Skin epidermis (tissue), 12 donors: ENCODE results near the gene TEP1.

ENCODE experiments used
- H3K27ac ChIP-seq, 21 experiments: fragments of 200-600 bp; sonication (generic) in 11 of 21; one replicate each; pipeline ENCODE4 v1.5.0; 2020; ENCODE audit warnings: mild to moderate bottlenecking in 3 of 21, inconsistent platforms in 2 of 21, moderate library complexity in 2 of 21
- H3K4me3 ChIP-seq, 7 experiments: fragments of 200-600 bp; sonication (generic) in 2 of 7; one replicate each; pipeline ENCODE4 v1.5.0; 2020; ENCODE audit warnings: inconsistent platforms in 2 of 7, mild to moderate bottlenecking in 2 of 7, moderate library complexity in 1 of 7

The TEP1 gene

DNA sequence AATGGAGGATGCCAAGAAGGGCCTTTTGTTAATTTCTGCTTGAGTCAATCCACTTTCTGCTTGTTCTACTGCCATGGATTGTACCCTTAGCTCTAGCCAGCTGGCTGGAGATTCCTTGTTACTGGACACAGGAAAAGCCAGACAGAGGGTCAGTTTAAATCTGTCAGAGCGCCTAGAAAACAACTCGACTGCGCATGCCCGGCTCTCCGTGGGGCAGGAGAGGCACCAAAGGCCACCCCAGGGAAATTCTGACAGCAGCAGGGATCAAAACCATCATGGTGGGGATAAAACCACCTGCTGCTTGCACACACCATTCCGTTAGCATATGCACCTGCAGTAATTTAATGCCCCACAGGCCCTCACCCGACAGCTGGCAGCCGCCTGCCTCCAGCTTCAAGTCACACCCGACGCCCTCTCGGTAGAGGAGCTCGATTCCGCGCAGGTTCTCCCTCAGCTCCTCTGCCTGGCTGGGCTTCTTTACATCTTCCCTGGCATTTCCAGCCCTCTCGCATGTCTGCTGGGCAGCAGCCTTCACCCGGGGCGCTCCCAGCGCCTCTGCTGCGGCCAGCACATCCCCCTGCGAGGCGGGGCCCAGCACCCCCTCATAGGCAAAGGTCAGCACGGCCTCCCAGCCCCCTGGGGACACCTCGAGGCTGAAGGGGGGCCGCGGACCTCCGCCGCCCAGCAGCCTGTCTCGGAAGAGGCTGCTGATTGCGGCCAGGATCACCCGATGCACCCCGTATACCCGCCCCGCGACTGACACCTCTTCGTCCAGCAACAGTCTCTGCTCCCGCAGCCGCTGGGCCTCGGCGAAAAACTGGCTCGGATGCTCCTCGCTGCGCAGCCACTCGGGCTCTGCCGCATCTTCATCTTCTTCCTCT, 21.6 kb upstream of the TEP1 start:
- no peak overlapping the region for H3K27ac ChIP-seq
- H3K4me3 ChIP-seq = no peak overlapping the region

DNA sequence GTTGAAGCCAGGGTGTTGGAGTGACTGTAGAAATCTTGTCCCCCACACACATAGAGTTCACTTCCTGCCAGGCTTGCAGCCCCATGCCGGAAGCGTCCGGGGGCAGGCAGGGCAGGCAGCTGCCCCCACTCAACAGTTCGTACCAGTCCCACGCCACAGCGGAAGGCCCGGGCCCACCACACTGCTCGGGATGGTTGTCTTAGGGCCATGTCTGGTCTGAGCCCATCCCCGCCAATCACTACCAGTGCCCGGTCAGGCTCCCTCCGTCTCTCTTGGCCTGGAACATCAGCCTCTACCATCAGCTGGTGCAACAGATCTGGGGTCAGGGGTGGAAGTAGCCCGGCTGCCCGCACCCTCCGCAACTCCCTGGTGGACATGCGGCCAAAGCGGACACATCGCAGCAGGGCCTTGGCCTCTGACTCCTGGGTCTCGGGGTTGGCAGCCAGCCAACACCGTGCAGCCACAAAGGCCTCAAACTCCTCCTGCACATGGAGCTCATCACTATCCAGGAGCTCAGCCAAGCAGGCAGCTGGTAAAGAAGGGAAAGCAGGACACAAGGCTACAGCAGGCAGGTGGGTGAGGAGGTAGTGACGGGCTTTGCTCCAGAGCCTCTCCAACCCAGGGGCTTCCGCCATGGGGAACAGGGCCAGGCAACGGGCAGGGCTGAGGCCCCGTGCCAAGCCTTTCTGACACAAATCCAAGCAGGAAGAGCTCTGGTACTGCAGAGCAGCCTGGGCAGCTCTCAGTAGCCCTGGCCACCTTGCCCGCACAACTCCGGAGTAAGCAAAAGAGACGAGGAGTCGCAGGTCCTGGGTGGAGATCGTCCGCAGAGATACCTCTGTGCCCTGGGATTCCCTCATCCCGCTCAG, 16.7 kb upstream of the TEP1 start:
- Histone ChIP-seq H3K27ac (no peak overlapping the region), H3K4me3 (no peak overlapping the region)

DNA sequence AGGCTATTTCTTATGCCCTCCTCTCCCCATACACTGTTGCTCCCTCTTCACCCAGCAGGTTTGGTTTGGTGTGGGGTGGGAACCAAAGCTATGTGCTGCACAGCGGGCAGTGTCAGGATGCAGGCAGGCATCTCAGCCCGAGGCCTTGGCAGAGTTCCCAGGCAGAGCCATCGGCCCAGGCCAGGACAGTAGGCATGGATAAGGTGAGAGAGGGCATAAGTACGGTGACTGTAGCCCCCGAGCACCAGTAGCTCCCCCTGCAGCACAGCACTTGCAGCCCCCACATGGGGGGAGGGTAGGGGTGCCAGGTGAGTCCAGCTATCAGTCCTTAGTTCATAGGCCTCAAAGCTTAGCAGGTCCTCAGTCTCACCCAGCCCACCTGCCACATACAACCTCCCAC, 15.5 kb upstream of the TEP1 start:
- peak overlapping the region in 6 of 21 experiments; percentile 53 to 74 (median 66) for H3K27ac ChIP-seq
- H3K4me3 ChIP-seq = no peak overlapping the region

DNA sequence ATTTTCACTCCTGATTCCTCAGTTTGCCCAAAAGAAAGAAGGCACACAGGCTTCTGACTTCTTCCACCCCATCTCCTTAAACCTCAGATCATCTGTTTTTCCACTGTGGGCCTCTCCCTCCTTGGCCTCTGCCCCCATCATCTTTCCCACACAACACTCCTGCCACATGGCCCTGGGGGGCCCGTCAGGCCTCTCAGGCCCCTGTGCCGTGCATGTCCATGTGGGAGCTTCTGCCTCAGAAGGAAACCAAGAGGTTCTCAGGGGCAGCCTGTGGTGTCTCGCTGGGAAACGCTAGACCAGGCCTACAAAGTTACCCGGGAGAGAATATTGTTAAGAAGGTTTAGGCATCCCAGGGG, 14.7 kb upstream of the TEP1 start:
- Histone ChIP-seq H3K4me3 (no peak overlapping the region), H3K27ac (peak overlapping the region in 13 of 21 experiments; percentile 30 to 74 (median 61))

DNA sequence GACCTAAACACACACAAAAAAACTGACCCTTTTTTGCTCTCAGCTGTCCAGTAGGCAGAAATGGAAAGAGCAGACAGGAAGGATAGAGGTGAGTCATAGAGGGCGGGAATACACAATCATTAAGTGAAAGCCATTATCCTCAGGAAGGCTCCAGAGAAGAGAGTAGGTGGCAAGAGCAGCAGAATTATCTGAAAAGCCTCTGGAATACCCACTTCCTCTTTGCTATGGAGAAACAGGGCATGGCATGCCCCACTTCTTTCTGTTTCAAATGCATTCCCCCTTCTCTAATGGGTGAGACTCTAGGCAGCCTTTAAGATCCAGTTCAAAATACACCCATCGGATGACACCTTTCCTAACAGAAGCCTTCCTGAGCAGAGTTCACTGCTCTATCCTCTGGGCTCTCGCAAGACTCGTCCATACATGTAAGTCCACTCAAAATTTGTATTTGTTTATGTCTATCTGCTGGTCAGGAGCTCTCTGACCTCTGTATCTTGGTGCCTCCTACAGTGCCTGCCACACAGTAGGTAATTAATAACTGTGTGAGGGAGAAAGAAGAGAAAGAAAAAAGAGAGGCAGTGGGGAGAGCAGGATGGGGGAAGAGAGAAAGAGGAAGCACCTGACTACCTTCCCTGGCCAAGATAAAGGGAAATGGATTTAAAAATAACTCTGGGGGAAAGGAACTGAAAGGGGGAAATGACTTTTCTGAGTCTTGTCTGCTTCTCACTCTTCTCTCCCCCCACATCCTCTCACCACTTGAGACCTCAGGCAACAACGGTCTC, 14.1 kb upstream of the TEP1 start:
- peak overlapping the region in 13 of 21 experiments; percentile 30 to 74 (median 61) for H3K27ac ChIP-seq
- H3K4me3 ChIP-seq = no peak overlapping the region

DNA sequence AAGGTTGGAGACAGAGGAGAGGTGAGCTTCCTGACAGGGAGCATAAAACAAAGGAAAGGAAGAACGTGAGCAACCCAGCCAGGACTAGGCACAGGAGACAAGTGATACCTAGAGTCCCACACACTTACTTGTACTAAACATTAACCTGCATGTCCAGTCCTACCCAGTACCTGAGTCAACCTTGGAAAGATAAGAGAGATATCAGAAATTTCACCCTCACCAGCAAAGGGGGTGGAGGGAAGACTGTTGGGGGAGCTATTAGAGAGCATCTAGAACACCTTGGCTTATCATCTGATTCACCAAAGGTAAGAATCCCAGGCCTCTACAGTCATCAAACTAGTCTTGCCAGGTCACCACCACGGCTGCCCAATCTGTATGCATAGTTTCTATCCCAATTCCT, 11.6 kb upstream of the TEP1 start:
- H3K4me3 ChIP-seq = no peak overlapping the region
- no peak overlapping the region for H3K27ac ChIP-seq

DNA sequence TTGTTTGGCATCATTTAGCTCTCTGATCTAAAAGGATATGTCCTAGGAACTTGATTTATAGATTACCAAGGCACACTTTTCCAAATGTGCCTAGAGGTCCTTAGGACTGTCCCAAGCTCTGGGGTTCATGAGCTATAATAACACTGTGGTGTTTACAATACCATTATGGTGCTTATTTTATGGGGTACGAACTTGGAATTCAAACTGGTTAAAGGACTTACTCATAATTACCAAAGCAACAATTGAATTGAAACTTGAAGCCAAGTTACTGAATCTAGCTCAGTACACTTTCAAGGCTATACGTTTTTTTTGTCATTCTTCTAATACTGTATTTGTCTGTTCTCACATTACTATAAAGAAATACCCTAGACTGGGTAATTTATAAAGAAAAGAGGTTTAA, 9.6 kb upstream of the TEP1 start:
- no peak overlapping the region for H3K4me3 ChIP-seq
- no peak overlapping the region for H3K27ac ChIP-seq

DNA sequence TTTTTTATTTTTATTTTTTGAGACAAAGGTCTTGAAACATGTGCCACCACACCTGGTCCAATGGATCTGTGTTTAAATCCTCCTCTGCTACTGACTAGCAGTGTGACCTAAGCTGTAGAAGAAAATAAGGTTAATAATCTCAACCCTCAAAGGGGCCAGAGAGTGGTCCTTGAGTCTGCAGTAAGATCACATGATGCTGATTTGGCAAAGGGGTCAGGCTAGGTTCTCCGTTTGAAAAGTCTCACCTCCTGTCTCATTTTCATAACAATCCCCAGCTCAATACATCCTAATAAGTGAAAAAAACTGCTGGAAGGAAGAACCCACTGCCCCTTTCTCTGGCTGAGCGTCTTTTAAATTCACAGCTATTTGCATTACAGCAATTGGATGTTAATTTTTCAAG, 8.0 kb upstream of the TEP1 start:
- no peak overlapping the region for H3K27ac ChIP-seq
- H3K4me3 ChIP-seq = no peak overlapping the region

DNA sequence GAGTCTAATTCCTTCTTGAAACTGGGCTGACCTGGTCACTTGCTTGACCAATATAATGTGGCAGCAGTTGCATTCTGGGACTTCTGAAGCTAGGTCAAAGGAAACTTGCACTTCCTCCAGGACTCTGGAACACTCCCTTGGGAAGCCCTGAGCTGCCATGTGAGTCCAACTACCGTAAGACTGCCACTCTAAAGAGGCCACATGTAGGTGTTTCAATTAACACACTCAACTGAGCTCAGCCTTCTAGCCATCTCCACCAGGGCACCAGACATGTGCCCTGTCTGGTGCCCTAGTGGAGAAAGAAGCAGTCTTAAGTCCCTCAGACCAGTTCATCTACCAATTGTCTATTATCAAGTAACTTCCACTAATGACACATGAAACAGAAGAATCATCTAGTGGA, 6.1 kb upstream of the TEP1 start:
- Histone ChIP-seq H3K4me3 (no peak overlapping the region), H3K27ac (no peak overlapping the region)

DNA sequence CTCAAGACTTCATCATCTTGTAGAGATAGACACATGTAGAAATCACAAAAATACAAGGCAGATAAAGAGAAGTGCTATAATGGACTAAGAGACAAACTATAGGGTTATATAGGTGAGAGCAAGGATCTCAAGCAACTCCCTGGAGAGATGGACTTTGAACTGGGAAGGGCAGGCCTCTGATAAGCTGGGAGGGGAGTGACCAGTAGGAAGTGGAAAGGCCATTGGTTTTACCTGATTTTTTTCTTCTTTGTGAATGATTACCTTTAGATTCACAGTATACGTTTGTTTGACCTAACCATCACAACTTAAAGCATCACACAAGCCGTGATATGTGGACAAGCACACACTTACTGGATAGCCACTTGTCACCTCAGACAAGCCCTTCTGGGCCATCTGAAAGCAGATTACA, 5.2 kb upstream of the TEP1 start:
- H3K4me3 ChIP-seq = no peak overlapping the region
- H3K27ac ChIP-seq = no peak overlapping the region

DNA sequence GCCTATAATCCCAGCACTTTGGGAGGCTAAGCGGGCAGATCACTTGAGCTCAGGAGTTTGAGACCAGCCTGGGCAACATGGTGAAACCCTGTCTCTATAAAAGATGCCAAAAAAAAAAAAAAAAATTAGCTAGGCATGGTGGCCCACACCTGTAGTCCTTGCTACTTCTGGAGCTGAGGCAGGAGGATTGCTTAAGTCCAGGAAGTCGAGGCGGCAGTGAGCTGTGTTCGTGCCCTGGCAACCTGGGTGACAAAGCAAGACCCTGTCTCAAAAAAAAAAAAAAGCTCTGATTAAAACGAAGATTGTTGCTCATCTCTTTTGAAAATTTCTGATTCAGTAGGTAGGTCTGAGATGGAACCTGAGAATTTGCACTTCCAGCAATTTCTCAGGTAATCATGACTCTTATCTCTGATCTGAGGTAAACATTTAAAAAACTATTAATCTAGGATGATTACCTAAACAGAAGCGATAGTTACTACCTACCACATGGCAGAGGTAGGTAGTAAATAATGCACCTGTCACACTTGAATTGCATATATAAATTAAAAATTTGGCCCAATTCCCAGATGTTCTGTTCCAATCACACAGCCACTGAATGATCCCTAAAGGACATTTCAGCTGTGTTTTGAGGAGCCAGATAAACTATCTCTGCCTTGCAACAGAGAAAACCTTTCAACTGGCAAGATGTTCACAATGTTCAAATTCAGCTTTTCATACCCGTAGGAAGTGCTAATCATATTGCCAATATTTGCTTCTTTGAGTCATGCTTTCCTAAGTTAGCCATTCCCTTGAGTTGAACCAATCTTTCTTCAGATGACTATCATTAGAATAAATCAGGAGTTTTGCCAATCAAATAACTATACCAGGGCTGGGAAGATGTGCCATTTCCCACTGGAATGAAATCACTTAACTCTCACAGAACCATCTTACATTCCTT, 4.2 kb upstream of the TEP1 start:
- Histone ChIP-seq H3K4me3 (no peak overlapping the region), H3K27ac (no peak overlapping the region)

DNA sequence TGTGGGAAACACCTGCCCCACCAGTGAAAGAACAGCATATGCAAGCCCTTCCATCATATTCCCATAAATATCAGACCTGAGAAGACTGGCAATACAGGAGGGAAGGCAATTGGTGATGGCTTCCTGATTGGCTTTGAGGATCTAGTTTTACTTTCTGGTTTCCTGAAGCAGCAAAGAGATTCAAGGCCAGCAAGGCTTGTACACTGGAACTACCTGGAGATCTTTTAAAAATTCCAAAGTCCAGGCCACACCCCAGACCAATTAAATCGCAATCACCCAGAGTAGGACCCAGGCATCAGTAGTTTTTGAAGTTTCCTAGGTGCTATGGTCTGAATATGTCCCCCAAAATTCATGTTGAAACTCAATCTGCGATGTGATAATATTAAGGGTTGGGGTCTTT, 2.9 kb upstream of the TEP1 start:
- peak overlapping the region in 4 of 21 experiments; percentile 12 to 69 (median 30) for H3K27ac ChIP-seq
- no peak overlapping the region for H3K4me3 ChIP-seq

DNA sequence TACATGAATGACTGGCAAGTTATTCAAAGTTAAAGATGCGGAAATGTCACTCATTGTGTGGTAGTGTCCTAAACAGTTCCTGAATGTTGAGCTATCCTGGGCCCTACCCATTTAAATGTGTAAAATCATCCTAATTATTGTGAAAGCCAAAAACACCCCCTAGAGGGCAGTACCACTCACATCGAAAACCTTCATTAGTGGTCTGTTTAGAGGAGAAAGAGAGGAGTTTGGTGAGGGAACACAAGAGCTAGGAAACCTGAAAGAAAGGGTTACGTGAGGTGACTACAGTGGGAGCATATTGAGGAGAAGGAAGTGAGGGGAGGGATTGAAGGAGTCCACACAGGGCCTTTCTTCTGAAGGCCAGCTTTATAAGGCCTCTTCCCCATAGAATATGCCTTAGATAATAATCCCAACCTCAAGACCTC, 2.5 kb upstream of the TEP1 start:
- H3K27ac ChIP-seq = peak overlapping the region in 4 of 21 experiments; percentile 12 to 69 (median 30)
- H3K4me3 ChIP-seq = no peak overlapping the region

DNA sequence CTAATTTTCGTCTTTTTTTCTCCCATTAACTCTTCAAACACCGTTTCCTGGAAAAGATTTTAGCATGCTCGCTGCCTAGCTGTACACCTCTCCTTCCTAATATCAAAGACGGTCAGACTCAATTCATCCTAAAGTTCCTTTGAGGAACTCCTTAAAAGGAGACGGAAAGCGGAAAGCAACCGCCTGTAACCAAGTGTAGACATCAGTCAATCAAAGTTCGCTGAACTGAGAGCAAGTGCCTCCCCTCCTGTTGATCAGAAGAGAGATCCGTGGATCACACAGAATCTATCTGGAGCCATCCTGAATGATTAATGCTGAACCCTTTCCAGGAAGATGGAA, 412 bp upstream of the TEP1 start:
- peak overlapping the region in 20 of 21 experiments; percentile 85 to 99 (median 94) for H3K27ac ChIP-seq

DNA sequence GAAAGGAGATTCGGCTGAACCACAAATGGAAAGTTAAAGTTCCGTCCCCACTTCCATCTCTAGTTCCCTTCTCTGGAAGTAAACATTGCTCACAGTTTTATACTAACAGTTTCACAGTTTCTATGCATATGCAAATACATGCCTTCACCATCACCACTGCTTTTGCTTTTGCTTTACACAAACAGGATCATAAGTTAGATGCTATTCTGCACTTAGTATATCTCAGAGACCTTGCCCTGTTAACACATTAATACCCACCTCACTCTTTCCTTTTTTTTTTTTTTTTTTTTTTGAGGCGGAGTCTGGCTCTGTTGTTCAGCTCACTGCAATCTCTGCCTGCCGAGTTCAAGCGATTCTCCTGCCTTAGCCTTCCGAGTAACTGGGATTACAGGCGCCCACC, 890 bp downstream of the TEP1 start:
- Histone ChIP-seq H3K4me3 (peak overlapping the region; percentile 59 to 95 (median 79)), H3K27ac (peak overlapping the region in 20 of 21 experiments; percentile 85 to 99 (median 94))

More for the DNA sequence above, 412 bp upstream of the TEP1 start:
- H3K4me3 ChIP-seq = peak overlapping the region; percentile 59 to 95 (median 79)

DNA sequence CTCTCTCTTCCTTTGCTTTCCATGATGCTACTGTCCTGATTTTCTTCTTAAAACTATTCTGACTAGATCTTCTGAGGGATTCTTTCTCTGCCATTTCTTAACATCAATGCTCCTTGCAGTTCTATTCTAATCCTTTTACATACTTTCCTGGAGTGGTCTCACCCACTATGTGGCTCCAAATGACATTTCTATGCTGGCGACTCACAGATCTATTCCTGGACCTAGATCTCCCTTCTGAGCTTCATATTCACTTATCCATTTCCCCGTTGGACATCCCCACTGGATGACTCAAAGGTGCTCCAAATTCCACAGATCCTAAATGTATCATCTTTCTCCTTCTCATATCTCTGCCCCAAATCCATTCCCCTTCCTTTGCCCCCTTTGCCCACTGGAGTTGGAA, 4.1 kb downstream of the TEP1 start:
- no peak overlapping the region for H3K27ac ChIP-seq
- no peak overlapping the region for H3K4me3 ChIP-seq

DNA sequence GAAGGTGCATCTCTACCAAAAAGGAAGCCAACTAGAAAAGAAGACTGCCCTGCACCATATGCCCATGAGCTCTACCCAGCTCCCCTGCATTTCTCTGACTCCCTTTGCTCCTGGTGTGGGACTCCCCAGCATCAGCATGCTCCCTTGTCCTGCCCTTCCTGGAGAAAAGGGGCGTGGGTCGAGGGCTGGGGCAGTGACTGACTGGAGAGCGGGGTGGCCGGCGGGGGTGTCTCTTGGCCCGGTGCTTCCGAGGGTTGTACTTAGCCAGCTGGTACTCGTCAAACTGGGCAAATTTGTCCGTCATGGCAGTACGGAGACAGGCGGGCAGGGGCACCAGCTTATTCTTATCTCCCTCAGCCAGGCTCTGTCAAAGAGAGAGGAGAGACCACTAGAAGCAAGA, 9.8 kb downstream of the TEP1 start:
- H3K4me3 ChIP-seq = no peak overlapping the region
- no peak overlapping the region for H3K27ac ChIP-seq

DNA sequence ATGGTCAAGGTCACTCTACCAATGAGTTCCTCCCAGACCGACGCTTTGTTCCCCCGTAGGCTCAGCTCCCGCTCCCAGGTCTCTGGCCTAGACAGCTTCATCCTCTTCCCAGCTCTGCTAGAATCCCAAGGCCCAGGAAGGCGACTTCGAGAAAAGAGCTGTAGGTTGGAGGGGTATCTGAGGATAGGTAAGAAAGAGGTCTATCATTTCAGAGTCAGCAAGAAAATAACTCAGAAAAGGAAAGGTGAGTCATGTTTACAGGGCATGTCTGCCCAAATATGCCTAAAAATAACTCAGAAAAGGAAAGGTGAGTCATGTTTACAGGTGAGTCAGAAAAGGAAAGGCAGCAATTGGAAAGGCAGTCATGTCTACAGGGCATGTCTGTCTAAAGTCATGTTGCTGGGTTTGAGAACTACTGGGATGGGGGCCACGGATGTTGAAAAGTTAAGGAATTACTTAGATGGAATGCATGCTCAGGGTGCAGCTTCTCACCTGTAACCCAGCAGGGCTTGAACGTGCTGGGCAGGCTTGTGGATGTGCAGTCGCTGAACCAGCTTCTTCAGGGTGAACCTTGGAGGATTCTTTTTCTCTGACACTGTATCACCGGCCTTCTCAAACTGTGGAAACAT, 12.2 kb downstream of the TEP1 start:
- Histone ChIP-seq H3K27ac (peak overlapping the region in 6 of 21 experiments; percentile 26 to 55 (median 42)), H3K4me3 (no peak overlapping the region)

DNA sequence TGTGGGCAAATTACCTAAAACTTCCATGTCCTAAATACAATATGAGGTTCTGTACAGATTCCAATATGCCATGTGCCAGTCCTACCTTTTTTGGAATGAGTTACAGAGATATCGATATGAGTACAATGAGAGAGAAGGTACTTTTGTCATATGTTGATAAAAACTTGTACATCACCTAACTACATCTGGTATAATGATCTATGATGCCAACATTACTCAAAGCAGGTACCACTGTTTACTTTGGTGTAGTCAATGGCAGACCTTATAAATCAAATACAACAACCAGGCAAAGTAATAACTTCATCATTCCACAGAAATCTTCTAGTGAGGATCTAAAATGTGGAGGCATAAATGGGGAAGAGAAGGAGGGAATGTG, 12.7 kb downstream of the TEP1 start:
- H3K27ac ChIP-seq = peak overlapping the region in 2 of 21 experiments; percentile 26 to 55
- H3K4me3 ChIP-seq = no peak overlapping the region
